Liver (tissue), 9 donors: ENCODE measurements around the gene ZBTB17. TPM values are rescaled to one million over a fixed set of nuclear protein-coding genes. Genes with fewer than 3 reads are reported as not detected.

Source experiments
- DNase-seq: peaks from one replicate; pipeline ENCODE4 v3.0.0-alpha.2; 2017; ENCODE audit warnings: low spot score
- H3K27ac ChIP-seq, 2 donors: one replicate each; pipeline ENCODE4 v1.7.0; 2013; ENCODE audit warnings: inconsistent platforms in 2 of 2, low read length in 2 of 2, control low read depth in 1 of 2, low read depth in 1 of 2, mild to moderate bottlenecking in 1 of 2
- H3K27me3 ChIP-seq, 4 donors: one replicate each; pipeline versions ENCODE4 v1.6.1 to v1.7.0; 2013; ENCODE audit warnings: low read length in 3 of 4, inconsistent platforms in 1 of 4, mild to moderate bottlenecking in 1 of 4, moderate library complexity in 1 of 4; ENCODE audit not compliant: control insufficient read depth in 4 of 4, insufficient read depth in 4 of 4
- H3K36me3 ChIP-seq, 4 donors: one replicate each; pipeline versions ENCODE4 v1.6.1 to v1.7.0; 2013; ENCODE audit warnings: low read length in 3 of 4, mild to moderate bottlenecking in 3 of 4, low read depth in 1 of 4, moderate library complexity in 1 of 4; ENCODE audit not compliant: control insufficient read depth in 4 of 4, insufficient read depth in 3 of 4
- H3K4me1 ChIP-seq, 4 donors: one replicate each; pipeline versions ENCODE4 v1.6.1 to v1.7.0; 2013; ENCODE audit warnings: low read length in 3 of 4, mild to moderate bottlenecking in 3 of 4, moderate library complexity in 1 of 4; ENCODE audit not compliant: control insufficient read depth in 4 of 4, insufficient read depth in 4 of 4
- H3K4me3 ChIP-seq, 3 donors: one replicate each; pipeline versions ENCODE4 v1.6.1 to v1.7.0; 2013; ENCODE audit warnings: low read length in 3 of 3, control low read depth in 1 of 3, low read depth in 1 of 3, mild to moderate bottlenecking in 1 of 3
- H3K9ac ChIP-seq, 2 donors: one replicate each; pipeline ENCODE4 v1.7.0; 2013; ENCODE audit warnings: low read length in 2 of 2, mild to moderate bottlenecking in 2 of 2, moderate library complexity in 2 of 2, control low read depth in 1 of 2, low read depth in 1 of 2
- H3K9me3 ChIP-seq, 4 donors: one replicate each; pipeline versions ENCODE4 v1.6.1 to v1.7.0; 2013; ENCODE audit warnings: low read length in 3 of 4; ENCODE audit not compliant: control insufficient read depth in 4 of 4
- FOXA1 ChIP-seq: IDR thresholded peaks from 2 replicates; pipeline ENCODE4 v1.6.1; 2016; ENCODE audit warnings: antibody characterized with exemption
- GABPA ChIP-seq, 2 donors: IDR thresholded peaks in 1 of 2; conservative IDR thresholded peaks in 1 of 2; 2 replicates each; pipeline ENCODE4 v1.6.1; 2016; ENCODE audit warnings: antibody characterized with exemption in 2 of 2, mild to moderate bottlenecking in 1 of 2, moderate library complexity in 1 of 2
- HNF4A ChIP-seq, 2 donors: conservative IDR thresholded peaks; 2 replicates each; pipeline ENCODE4 v1.6.1; 2016; ENCODE audit warnings: antibody characterized with exemption in 2 of 2, mild to moderate bottlenecking in 2 of 2
- JUND ChIP-seq, 2 donors: IDR thresholded peaks; 2 replicates each; pipeline ENCODE4 v1.6.1; 2016; ENCODE audit warnings: antibody characterized with exemption in 2 of 2
- RAD21 ChIP-seq, 2 donors: IDR thresholded peaks; 2 replicates each; pipeline ENCODE4 v1.6.1; 2016; ENCODE audit warnings: antibody characterized with exemption in 2 of 2, mild to moderate bottlenecking in 2 of 2
- SP1 ChIP-seq: IDR thresholded peaks from 2 replicates; pipeline ENCODE4 v1.6.1; 2018; ENCODE audit warnings: antibody characterized with exemption, mild to moderate bottlenecking
- YY1 ChIP-seq: IDR thresholded peaks from 2 replicates; pipeline ENCODE4 v1.6.1; 2016; ENCODE audit warnings: antibody characterized with exemption, mild to moderate bottlenecking
- WGBS: extraction: QIAGEN DNeasy Blood & Tissue Kit; methylation state at CpG from one replicate; pipeline ENCODE4 v1.1.7; 2013; 5-methylcytosine and 5-hydroxymethylcytosine counted together
- polyA plus RNA-seq, 2 donors: library from polyadenylated mRNA; stranded (reverse) in 1 of 2; unstranded in 1 of 2; fragments of 200-250 nt in 1 of 2; fragments of >200 nt in 1 of 2; fragmentation: Nextera tagmentation in 1 of 2; extraction: Ambion mirVana in 1 of 2; gene quantifications; one replicate each; pipeline versions ENCODE4 v1.2.1 to v1.2.3, GENCODE V29; 2013 to 2015
- total RNA-seq, 2 donors: library from RNA; depleted of rRNA; stranded (reverse); fragments of >200 nt; gene quantifications; one replicate each; pipeline ENCODE4 v1.2.3, GENCODE V29; 2014
- TF ChIP-seq, protein P1 (sequence below): IDR thresholded peaks from 2 replicates; pipeline ENCODE4 v1.6.1; 2016; ENCODE audit warnings: antibody characterized with exemption
- TF ChIP-seq, protein P2 (sequence below): IDR thresholded peaks from 2 replicates; pipeline ENCODE4 v1.6.1; 2016; ENCODE audit warnings: antibody characterized with exemption
- TF ChIP-seq, protein P3 (sequence below): IDR thresholded peaks from 2 replicates; pipeline ENCODE4 v1.6.1; 2016; ENCODE audit warnings: antibody characterized with exemption, mild to moderate bottlenecking
- TF ChIP-seq, protein P4 (sequence below): IDR thresholded peaks from 2 replicates; pipeline ENCODE4 v1.6.1; 2016; ENCODE audit warnings: antibody characterized with exemption
- donor health status: healthy.
- donor health status: healthy.
- donor health status: healthy.
- donor health status: healthy.
- donor health status: healthy.

ZBTB17 gene
- total and polyA plus RNA-seq, 4 donors: 8.9 to 15.1 (median 9.9) TPM

DNA sequence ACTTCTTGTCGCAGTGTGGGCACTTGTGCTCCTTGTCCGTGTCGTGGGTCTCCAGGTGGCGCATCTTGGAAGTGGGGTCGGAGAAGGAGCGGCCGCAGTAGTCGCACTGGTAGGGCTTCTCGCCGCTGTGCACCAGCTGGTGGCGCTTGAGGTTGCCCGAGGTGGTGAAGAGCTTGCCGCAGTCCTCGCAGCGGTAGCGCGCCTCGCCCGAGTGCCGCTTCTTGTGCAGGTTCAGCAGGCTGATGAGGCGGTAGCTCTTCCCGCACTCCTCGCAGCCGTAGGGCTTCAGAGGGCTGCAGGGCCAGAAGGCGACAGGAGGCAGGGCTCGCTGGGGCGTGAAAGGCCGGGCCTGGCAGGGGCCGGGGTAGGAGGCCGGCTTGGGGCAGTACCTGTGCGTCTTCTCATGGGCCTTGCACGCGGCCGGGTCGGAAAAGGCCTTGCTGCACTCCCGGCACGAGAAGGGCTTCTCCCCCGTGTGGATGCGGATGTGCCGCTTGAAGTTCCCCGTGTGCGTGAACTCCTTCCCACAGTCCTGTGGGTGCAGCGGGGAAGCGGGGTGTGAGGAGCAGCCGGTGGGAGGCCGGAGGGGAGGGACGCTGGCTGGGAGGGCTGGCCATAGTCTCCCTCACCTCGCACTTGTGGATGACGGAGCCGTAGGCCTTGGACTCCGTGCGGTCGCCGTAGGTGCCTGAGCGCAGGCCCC is 31.4 kb downstream of the ZBTB17 start:
- Histone ChIP-seq H3K27ac (no peak overlapping the region), H3K9me3 (no peaks in the 10 kb centered on the region), H3K9ac (no peak overlapping the region), H3K27me3 (no peaks in the 10 kb centered on the region), H3K36me3 (peaks cover 20 to 67% (median 30%) of the 10 kb centered on the region in 4 donors), H3K4me1 (peaks cover 0 to 3% (median 0%) of the 10 kb centered on the region in 4 donors), H3K4me3 (no peak overlapping the region)
- 95% methylated on average over 55 of the region's 55 CpGs for WGBS
- TF ChIP-seq, protein P1, sequence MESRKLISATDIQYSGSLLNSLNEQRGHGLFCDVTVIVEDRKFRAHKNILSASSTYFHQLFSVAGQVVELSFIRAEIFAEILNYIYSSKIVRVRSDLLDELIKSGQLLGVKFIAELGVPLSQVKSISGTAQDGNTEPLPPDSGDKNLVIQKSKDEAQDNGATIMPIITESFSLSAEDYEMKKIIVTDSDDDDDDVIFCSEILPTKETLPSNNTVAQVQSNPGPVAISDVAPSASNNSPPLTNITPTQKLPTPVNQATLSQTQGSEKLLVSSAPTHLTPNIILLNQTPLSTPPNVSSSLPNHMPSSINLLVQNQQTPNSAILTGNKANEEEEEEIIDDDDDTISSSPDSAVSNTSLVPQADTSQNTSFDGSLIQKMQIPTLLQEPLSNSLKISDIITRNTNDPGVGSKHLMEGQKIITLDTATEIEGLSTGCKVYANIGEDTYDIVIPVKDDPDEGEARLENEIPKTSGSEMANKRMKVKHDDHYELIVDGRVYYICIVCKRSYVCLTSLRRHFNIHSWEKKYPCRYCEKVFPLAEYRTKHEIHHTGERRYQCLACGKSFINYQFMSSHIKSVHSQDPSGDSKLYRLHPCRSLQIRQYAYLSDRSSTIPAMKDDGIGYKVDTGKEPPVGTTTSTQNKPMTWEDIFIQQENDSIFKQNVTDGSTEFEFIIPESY: no peak
- TF ChIP-seq SP1: no peak
- no peak for TF ChIP-seq YY1
- TF ChIP-seq FOXA1: no peak
- no peak for TF ChIP-seq RAD21 (IDR thresholded peaks at IDR 0.05)
- no peak for TF ChIP-seq HNF4A (conservative IDR thresholded peaks at IDR 0.05)
- TF ChIP-seq JUND (IDR thresholded peaks at IDR 0.05): no peak
- TF ChIP-seq, protein P2, sequence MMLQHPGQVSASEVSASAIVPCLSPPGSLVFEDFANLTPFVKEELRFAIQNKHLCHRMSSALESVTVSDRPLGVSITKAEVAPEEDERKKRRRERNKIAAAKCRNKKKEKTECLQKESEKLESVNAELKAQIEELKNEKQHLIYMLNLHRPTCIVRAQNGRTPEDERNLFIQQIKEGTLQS: no peak
- TF ChIP-seq, protein P3, sequence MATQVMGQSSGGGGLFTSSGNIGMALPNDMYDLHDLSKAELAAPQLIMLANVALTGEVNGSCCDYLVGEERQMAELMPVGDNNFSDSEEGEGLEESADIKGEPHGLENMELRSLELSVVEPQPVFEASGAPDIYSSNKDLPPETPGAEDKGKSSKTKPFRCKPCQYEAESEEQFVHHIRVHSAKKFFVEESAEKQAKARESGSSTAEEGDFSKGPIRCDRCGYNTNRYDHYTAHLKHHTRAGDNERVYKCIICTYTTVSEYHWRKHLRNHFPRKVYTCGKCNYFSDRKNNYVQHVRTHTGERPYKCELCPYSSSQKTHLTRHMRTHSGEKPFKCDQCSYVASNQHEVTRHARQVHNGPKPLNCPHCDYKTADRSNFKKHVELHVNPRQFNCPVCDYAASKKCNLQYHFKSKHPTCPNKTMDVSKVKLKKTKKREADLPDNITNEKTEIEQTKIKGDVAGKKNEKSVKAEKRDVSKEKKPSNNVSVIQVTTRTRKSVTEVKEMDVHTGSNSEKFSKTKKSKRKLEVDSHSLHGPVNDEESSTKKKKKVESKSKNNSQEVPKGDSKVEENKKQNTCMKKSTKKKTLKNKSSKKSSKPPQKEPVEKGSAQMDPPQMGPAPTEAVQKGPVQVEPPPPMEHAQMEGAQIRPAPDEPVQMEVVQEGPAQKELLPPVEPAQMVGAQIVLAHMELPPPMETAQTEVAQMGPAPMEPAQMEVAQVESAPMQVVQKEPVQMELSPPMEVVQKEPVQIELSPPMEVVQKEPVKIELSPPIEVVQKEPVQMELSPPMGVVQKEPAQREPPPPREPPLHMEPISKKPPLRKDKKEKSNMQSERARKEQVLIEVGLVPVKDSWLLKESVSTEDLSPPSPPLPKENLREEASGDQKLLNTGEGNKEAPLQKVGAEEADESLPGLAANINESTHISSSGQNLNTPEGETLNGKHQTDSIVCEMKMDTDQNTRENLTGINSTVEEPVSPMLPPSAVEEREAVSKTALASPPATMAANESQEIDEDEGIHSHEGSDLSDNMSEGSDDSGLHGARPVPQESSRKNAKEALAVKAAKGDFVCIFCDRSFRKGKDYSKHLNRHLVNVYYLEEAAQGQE: no peak
- no peak for TF ChIP-seq GABPA (IDR thresholded peaks at IDR 0.05 in 1 of 2, conservative IDR thresholded peaks at IDR 0.05 in 1 of 2)
- DNase-seq: no peak

DNA sequence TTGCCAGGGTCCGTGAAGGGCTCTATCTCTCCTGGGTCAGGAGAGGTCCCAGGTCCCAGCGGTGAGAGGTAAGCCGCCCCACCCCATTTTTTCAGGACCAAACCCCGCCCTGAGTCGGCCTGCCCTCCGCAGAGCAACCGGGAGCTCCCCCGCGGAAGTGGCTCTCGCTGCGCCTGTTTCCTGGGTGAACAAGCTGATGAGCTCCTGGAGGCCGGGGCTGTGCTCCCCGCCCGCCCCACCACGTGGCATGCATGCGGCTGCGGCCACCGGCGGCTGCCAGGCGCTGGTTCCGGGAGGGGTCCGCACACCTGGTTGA is 32.0 kb downstream of the ZBTB17 start:
- WGBS: 96% methylated on average over 22 of the region's 22 CpGs
- TF ChIP-seq JUND (IDR thresholded peaks at IDR 0.05): no peak
- TF ChIP-seq, protein P1: no peak
- TF ChIP-seq, protein P4, sequence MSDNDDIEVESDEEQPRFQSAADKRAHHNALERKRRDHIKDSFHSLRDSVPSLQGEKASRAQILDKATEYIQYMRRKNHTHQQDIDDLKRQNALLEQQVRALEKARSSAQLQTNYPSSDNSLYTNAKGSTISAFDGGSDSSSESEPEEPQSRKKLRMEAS: no peak
- TF ChIP-seq, protein P2: no peak
- no peak for TF ChIP-seq GABPA (IDR thresholded peaks at IDR 0.05 in 1 of 2, conservative IDR thresholded peaks at IDR 0.05 in 1 of 2)
- no peak overlapping the region for H3K4me3 ChIP-seq

More for the DNA sequence above, 32.0 kb downstream of the ZBTB17 start:
- peaks cover 20 to 72% (median 30%) of the 10 kb centered on the region in 4 donors for H3K36me3 ChIP-seq
- H3K9me3 ChIP-seq: no peaks in the 10 kb centered on the region
- no peak for DNase-seq
- H3K27me3 ChIP-seq: no peaks in the 10 kb centered on the region
- H3K4me1 ChIP-seq: peaks cover 0 to 8% (median 4%) of the 10 kb centered on the region in 4 donors
- no peak overlapping the region for H3K9ac ChIP-seq
- no peak overlapping the region for H3K27ac ChIP-seq
